Measurements from ENCODE around the gene SOX13.

Gene SOX13

GRCh38 chr1:204172404-204173029 is 99.6 kb downstream of the SOX13 start:
- TF ChIP-seq, protein P1, sequence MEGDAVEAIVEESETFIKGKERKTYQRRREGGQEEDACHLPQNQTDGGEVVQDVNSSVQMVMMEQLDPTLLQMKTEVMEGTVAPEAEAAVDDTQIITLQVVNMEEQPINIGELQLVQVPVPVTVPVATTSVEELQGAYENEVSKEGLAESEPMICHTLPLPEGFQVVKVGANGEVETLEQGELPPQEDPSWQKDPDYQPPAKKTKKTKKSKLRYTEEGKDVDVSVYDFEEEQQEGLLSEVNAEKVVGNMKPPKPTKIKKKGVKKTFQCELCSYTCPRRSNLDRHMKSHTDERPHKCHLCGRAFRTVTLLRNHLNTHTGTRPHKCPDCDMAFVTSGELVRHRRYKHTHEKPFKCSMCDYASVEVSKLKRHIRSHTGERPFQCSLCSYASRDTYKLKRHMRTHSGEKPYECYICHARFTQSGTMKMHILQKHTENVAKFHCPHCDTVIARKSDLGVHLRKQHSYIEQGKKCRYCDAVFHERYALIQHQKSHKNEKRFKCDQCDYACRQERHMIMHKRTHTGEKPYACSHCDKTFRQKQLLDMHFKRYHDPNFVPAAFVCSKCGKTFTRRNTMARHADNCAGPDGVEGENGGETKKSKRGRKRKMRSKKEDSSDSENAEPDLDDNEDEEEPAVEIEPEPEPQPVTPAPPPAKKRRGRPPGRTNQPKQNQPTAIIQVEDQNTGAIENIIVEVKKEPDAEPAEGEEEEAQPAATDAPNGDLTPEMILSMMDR (IDR thresholded peaks at IDR 0.05): no peak

DNA sequence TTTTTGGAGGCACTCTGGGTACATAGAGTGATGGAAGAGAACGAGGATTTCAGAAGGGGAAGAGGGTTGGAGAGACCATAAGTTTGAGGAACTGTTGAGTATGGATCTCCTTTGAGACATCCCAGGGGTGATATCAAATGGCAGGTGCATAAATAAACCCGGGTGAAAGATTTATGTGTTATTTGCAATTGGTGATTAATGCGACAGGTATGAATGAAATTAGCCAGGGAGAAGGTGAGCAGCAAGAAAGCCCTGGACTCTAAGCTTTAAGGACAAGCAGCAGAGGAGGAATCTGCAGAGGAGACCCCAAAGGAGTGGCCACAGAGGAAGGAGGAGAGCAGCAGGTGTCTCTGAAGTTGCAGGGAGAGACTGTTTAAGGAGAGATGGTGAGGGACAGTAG is 102.0 kb downstream of the SOX13 start:
- TF ChIP-seq, protein P1 (IDR thresholded peaks at IDR 0.05): no peak

GRCh38 chr1:204176049-204176448 is 103.1 kb downstream of the SOX13 start:
- TF ChIP-seq, protein P1 (IDR thresholded peaks at IDR 0.05): no peak

GRCh38 chr1:204177133-204177532 is 104.2 kb downstream of the SOX13 start:
- TF ChIP-seq, protein P1 (IDR thresholded peaks at IDR 0.05): no peak
